ENCODE results near the gene DSC3. TPM values are rescaled to one million over a fixed set of nuclear protein-coding genes. Genes with fewer than 3 reads are reported as not detected.

DSC3 gene
- polyA plus RNA-seq, 1 donor, result 0.34 TPM

GRCh38 chr18:30971338-30971956 is 71.1 kb downstream of the DSC3 start:
- DNase-seq (ENCODE audit: low read depth), result no peak

- no peak for DNase-seq (ENCODE audit: low read depth)
These were observed 72.2 kb downstream of the DSC3 start for GRCh38 chr18:30970196-30970816.

- no peak for DNase-seq (ENCODE audit: low read depth)
These were observed 72.8 kb downstream of the DSC3 start for GRCh38 chr18:30969670-30970170.

GRCh38 chr18:30967701-30968100 is 74.8 kb downstream of the DSC3 start:
- no peak for DNase-seq (ENCODE audit: low read depth)

GRCh38 chr18:30965237-30965636 is 77.3 kb downstream of the DSC3 start:
- no peak for DNase-seq (ENCODE audit: low read depth)

- no peak for DNase-seq (ENCODE audit: low read depth)
These were observed 81.9 kb downstream of the DSC3 start for GRCh38 chr18:30960661-30961060.

- no peak for DNase-seq (ENCODE audit: low read depth)
These were observed 85.5 kb downstream of the DSC3 start for GRCh38 chr18:30957066-30957465.

- DNase-seq (ENCODE audit: low read depth), result no peak
These were observed 88.3 kb downstream of the DSC3 start for GRCh38 chr18:30954262-30954661.

GRCh38 chr18:30945761-30946160 is 96.8 kb downstream of the DSC3 start:
- DNase-seq (ENCODE audit: low read depth), result no peak

GRCh38 chr18:30944773-30945417 is 97.6 kb downstream of the DSC3 start:
- DNase-seq (ENCODE audit: low read depth), result no peak

- no peak for DNase-seq (ENCODE audit: low read depth)
These were observed 101.5 kb downstream of the DSC3 start for GRCh38 chr18:30940952-30941539.

Other genes starting within 250 kb of the DSC3 start
- gene DSC2, start 59.7 kb upstream of the DSC3 start, polyA plus RNA-seq (ENCODE audit: insufficient read length), result 10.1 TPM
- gene DSC1, start 120.1 kb upstream of the DSC3 start, polyA plus RNA-seq (ENCODE audit: insufficient read length), result not detected

Measured in forelimb muscle (tissue), 1 donor.